ENCODE measurements around the gene CRTC1. TPM values are rescaled to one million over a fixed set of nuclear protein-coding genes. Genes with fewer than 3 reads are reported as not detected.

CRTC1 gene
- total RNA-seq, 1 donor from 2014 or later, result 15.5 TPM

- TF ChIP-seq CTCF (IDR thresholded peaks at IDR 0.05), result no peak
- Mint-ChIP-seq H3K4me1 (peaks cover 6% of the 10 kb centered on the region), H3K9me3 (no peaks in the 10 kb centered on the region), H3K36me3 (ENCODE audit: low read depth) (peaks cover 1% of the 10 kb centered on the region), H3K27ac (no peak overlapping the region), H3K4me3 (no peak overlapping the region), H3K27me3 (no peaks in the 10 kb centered on the region)
- DNase-seq (no peak), ATAC-seq (ENCODE audit: low read depth) (no peak)
- POLR2A ChIA-PET, result interaction anchor here (0.6 to 1.2 kb wide), 2 partner anchors 173 to 216 kb away, joined by 4 to 5 read pairs; partner anchors contain the start of gene REX1BD
- CTCF ChIA-PET, result no interaction called here
- intact Hi-C loops (cut with micrococcal nuclease), result no loop called here
Measured at GRCh38 chr19:18761531-18762110, 78.1 kb downstream of the CRTC1 start.

GRCh38 chr19:18762125-18763023, 78.9 kb downstream of the CRTC1 start:
- Mint-ChIP-seq H3K27ac (no peak overlapping the region), H3K9me3 (no peaks in the 10 kb centered on the region), H3K27me3 (no peaks in the 10 kb centered on the region), H3K4me3 (no peak overlapping the region), H3K4me1 (peaks cover 6% of the 10 kb centered on the region), H3K36me3 (ENCODE audit: low read depth) (no peaks in the 10 kb centered on the region)
- CTCF ChIA-PET, result no interaction called here
- no peak for TF ChIP-seq CTCF (IDR thresholded peaks at IDR 0.05)
- DNase-seq (no peak), ATAC-seq (ENCODE audit: low read depth) (no peak)
- intact Hi-C loops (cut with micrococcal nuclease), result no loop called here
- POLR2A ChIA-PET, result interaction anchor here (0.6 to 1.2 kb wide), 2 partner anchors 174 to 217 kb away, joined by 4 to 5 read pairs; partner anchors contain the start of gene REX1BD

- H3K36me3 Mint-ChIP-seq (ENCODE audit: low read depth), result peaks cover 1% of the 10 kb centered on the region
- POLR2A ChIA-PET, result no interaction called here
- no peak overlapping the region for H3K4me3 Mint-ChIP-seq
- no peaks in the 10 kb centered on the region for H3K27me3 Mint-ChIP-seq
- H3K27ac Mint-ChIP-seq, result no peak overlapping the region
- CTCF ChIA-PET, result no interaction called here
- intact Hi-C loops (cut with micrococcal nuclease), result no loop called here
- no peaks in the 10 kb centered on the region for H3K9me3 Mint-ChIP-seq
- no peak for DNase-seq
- no peak for ATAC-seq (ENCODE audit: low read depth)
- TF ChIP-seq CTCF (IDR thresholded peaks at IDR 0.05), result no peak
- peaks cover 6% of the 10 kb centered on the region for H3K4me1 Mint-ChIP-seq
Measured at GRCh38 chr19:18763674-18764590, 80.5 kb downstream of the CRTC1 start.

- H3K27ac Mint-ChIP-seq, result no peak overlapping the region
- CTCF ChIA-PET, result no interaction called here
- no peak for ATAC-seq (ENCODE audit: low read depth)
- TF ChIP-seq CTCF (IDR thresholded peaks at IDR 0.05), result no peak
- H3K9me3 Mint-ChIP-seq, result no peaks in the 10 kb centered on the region
- no peak for DNase-seq
- H3K27me3 Mint-ChIP-seq, result no peaks in the 10 kb centered on the region
- peaks cover 1% of the 10 kb centered on the region for H3K36me3 Mint-ChIP-seq (ENCODE audit: low read depth)
- intact Hi-C loops (cut with micrococcal nuclease), result no loop called here
- H3K4me3 Mint-ChIP-seq, result no peak overlapping the region
- H3K4me1 Mint-ChIP-seq, result peaks cover 6% of the 10 kb centered on the region
- POLR2A ChIA-PET, result no interaction called here
Measured at GRCh38 chr19:18764591-18765051, 81.1 kb downstream of the CRTC1 start.
